NCI-H1105 treated with DMSO at 0.1 percent for 48 hours (cell line): ENCODE results near the gene ERVMER34-1.

Source experiments
- DNase-seq: peaks from one replicate; lab custom pipeline; 2025; lab: John Stamatoyannopoulos, UW

The ERVMER34-1 gene

GRCh38 chr4:52721968-52722815, 29.0 kb downstream of the ERVMER34-1 start:
- peak; percentile 78 for DNase-seq

- no peak for DNase-seq
These were observed 33.1 kb downstream of the ERVMER34-1 start for GRCh38 chr4:52718123-52718522.

GRCh38 chr4:52716364-52717151, 34.7 kb downstream of the ERVMER34-1 start:
- no peak for DNase-seq

GRCh38 chr4:52715914-52716313, 35.3 kb downstream of the ERVMER34-1 start:
- no peak for DNase-seq

GRCh38 chr4:52715255-52715897, 35.8 kb downstream of the ERVMER34-1 start:
- no peak for DNase-seq

- DNase-seq: no peak
These were observed 36.5 kb downstream of the ERVMER34-1 start for GRCh38 chr4:52714597-52715254.

- no peak for DNase-seq
These were observed 37.7 kb downstream of the ERVMER34-1 start for GRCh38 chr4:52713456-52713937.

GRCh38 chr4:52712251-52713130, 38.7 kb downstream of the ERVMER34-1 start:
- peak; percentile 90 for DNase-seq

- no peak for DNase-seq
These were observed 39.4 kb downstream of the ERVMER34-1 start for GRCh38 chr4:52711834-52712250.

GRCh38 chr4:52711272-52711671, 40.0 kb downstream of the ERVMER34-1 start:
- no peak for DNase-seq

GRCh38 chr4:52709155-52709554, 42.1 kb downstream of the ERVMER34-1 start:
- no peak for DNase-seq

- DNase-seq: peak; percentile 72
These were observed 46.6 kb downstream of the ERVMER34-1 start for GRCh38 chr4:52704661-52705060.

- peak; percentile 72 for DNase-seq
These were observed 47.1 kb downstream of the ERVMER34-1 start for GRCh38 chr4:52704133-52704532.

GRCh38 chr4:52701207-52701606, 50.0 kb downstream of the ERVMER34-1 start:
- DNase-seq: no peak

GRCh38 chr4:52694936-52695335, 56.3 kb downstream of the ERVMER34-1 start:
- DNase-seq: no peak

GRCh38 chr4:52693492-52693891, 57.7 kb downstream of the ERVMER34-1 start:
- no peak for DNase-seq
